Measurements from ENCODE around the gene TUBB6.

Gene TUBB6

GRCh38 chr18:12338382-12338781 lies 30.3 kb downstream of the TUBB6 start:
- DNase-seq (ENCODE audit: low read depth in 2 of 2), result no peak

GRCh38 chr18:12340945-12341660 lies 33.1 kb downstream of the TUBB6 start:
- no peak for DNase-seq (ENCODE audit: low read depth in 2 of 2)

GRCh38 chr18:12342661-12343060 lies 34.6 kb downstream of the TUBB6 start:
- DNase-seq (ENCODE audit: low read depth in 2 of 2), result no peak

DNA sequence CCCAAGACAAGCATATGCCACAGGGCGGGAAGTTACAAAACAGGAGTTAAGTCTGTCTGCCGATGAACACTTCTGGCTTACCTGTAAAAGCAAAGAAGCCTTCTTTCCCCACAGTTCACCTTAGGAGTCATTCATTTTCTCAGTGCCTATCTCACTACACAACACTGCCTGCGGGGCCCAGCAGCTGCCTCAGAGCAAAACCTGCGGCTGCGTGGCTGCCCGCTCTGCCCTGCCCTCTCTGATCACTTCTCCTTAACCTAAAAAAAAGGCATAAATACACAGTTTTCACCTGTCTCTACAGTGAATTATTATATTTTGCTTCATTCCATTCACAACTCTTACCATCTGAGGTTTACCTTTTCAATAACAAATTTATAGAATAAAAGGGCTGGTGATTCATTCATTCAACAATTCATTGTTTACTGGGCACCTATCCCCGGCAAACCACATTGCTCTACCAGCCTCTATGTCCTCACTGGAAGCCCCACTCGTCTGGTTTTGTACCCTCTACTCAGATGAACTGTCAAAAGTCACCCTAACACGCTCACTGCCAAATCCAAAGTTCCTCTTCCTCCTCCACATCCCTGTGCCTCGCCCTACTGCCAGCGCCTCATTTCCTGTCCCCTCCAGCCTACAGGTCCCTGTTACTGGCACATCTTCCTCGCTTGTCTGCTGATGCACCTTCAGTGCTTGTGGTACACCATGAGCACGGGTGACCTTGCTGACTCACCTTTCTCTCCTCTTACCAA lies 37.6 kb downstream of the TUBB6 start:
- no peak for DNase-seq (ENCODE audit: low read depth in 2 of 2)

GRCh38 chr18:12346240-12346565 lies 38.2 kb downstream of the TUBB6 start:
- DNase-seq (ENCODE audit: low read depth in 2 of 2), result no peak

GRCh38 chr18:12347895-12348294 lies 39.9 kb downstream of the TUBB6 start:
- DNase-seq (ENCODE audit: low read depth in 2 of 2), result no peak

DNA sequence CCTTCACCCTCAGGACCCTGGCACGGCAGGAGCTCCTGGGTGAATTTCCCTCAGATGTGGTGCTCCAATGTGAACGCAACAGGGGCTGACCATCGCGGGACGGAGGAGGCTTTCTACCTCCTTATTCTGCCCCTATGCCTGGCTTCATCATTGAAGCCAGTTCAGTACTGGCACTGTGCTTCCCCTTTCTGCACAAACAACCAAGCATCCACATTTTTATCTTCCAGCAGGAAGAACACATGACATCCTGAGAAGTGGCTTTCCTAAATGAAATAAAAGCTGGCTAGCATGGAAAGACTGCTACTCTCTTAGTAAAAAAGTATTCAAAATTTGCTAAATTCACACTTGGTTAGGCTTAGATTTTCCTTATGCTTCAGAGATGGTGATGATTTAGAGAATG lies 44.1 kb downstream of the TUBB6 start:
- no peak for DNase-seq (ENCODE audit: low read depth in 2 of 2)

GRCh38 chr18:12359515-12359927 lies 51.5 kb downstream of the TUBB6 start:
- DNase-seq (ENCODE audit: low read depth in 2 of 2), result no peak

- DNase-seq (ENCODE audit: low read depth in 2 of 2), result no peak
Measured at GRCh38 chr18:12361770-12362378, 53.8 kb downstream of the TUBB6 start.

DNA sequence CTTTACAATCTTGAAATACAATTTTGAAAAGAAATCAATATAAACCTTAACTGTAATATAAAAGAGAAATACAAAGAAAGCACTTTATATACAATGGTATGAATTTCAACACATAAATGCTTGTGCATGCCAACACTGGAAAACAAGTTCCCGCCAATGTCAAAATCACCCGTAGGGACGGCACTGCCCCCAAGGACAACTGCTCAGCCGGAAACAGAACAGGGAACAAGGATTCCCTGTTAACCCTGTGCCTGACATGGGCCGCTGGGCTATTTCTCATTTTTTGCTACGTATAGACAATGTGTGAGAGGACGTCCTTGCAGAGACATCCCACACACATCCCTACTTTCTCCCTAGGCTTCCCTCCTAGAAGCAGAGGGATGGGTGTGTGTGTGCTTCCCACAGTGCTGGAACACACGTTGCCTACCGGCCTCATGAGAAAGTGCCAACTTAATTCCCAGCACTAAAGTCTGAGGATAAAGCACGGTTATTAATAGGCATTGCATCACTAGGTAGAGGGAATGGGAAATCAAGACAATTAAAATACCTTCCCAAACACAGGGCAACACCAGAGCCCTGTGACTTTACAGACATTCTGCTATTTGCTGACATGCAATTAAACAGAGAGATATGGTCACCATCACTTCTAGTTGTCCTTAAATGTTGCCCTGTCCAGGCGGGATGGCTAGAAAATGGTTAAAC lies 54.6 kb downstream of the TUBB6 start:
- no peak for DNase-seq (ENCODE audit: low read depth in 2 of 2)

GRCh38 chr18:12366379-12366778 lies 58.3 kb downstream of the TUBB6 start:
- no peak for DNase-seq (ENCODE audit: low read depth in 2 of 2)

DNA sequence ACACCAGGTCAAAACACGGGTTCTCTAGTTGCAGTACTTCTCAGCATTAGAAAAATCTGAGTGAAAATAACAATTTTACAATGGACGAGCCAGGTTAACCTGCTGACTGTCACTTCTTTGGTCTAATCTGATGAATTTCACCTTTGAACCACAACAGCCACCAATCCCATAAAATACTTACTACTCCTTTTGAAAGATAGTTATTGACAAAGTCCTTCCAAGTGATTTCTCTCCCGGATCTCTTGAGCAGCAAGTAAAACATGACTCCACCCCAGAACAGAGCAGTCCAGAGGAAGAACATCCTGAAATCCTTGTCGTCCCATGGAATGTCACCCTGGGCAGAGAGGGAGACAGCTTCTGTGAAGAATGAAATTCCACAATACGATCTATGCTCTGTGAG lies 58.7 kb downstream of the TUBB6 start:
- DNase-seq (ENCODE audit: low read depth in 2 of 2), result no peak

- no peak for DNase-seq (ENCODE audit: low read depth in 2 of 2)
Measured at GRCh38 chr18:12369211-12369610, 61.2 kb downstream of the TUBB6 start.

- no peak for DNase-seq (ENCODE audit: low read depth in 2 of 2)
Measured at GRCh38 chr18:12371590-12371989, 63.5 kb downstream of the TUBB6 start.

DNA sequence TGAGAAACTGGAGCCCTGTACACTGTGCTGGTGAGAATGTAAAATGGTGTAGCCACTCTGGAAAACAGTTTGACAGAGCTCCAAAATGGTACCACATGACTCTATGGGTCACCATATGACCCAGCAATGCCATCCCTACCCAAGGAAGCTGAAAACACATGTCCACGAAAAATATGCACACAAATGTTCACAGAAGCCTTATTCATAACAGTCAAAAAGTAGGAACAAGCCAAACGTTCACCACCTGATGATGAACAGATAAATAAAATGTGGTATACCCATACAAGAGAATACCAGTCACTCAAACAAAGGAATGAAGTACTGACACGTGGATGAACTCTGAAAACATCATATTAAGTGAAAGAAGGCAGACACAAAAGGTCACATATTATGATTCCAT lies 64.4 kb downstream of the TUBB6 start:
- DNase-seq (ENCODE audit: low read depth in 2 of 2), result no peak

DNA sequence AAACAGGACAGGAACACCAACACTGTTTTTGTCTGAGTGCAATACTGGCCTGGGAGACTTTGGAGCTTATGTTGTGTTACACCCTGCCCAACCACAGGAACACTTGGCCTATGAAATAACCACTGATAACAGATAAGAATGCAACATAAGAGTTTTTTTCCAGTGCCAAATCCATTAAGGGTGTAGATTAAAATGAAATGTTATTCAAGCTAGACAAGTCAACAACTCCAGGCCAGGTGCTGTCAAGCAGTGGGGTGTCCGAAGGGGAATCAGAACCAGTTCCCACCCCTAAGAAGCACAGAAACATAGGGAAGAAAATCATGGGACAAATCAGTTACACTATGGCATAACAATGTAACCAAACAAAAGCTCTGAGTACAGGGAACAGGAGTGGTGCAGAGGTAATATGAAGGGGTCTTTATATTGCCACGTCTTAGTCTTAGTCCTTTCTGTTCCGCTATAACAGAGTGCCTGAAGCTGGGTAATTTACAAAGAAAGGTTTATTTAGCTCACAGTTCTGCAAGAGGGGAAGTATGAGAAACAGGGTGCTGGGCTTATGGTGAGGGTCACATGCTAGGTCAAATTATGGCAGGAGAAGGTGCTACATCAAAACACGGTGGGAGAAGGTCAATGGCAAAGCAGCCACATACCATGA lies 65.2 kb downstream of the TUBB6 start:
- DNase-seq (ENCODE audit: low read depth in 2 of 2), result no peak

DNA sequence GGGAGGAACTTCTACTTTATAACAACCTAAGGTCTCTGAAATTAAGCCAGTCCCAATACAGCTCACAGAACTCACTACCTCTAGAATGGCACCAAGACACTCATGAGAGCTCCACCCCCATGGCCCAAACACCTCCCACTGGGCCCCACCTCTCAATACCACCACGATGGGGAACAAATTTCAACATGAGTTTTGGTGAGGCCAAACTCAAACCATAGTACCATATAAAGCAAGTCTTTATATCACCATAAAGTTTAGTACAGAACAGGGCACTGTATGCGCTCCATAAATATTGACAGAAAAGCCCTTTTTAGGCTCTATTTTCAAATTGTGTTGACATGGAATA lies 65.7 kb downstream of the TUBB6 start:
- no peak for DNase-seq (ENCODE audit: low read depth in 2 of 2)

DNA sequence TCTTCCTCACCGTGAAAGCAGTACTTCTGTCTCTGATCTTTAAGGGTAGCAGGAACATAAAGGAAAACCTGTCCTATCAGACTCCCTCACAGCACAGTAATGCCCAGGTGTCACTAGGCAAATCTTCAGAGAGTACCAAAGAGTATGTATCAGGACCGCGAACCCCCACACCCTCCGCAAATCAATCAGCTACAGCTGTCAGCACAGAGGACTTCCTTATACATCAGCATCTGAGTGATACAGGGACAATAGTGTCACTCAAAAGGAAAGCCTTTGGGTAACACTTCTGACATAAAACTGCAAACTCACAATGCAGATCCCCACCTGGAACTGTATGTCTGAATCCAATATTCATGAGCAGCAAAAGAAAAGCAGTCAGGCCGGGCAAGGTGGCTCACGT lies 66.4 kb downstream of the TUBB6 start:
- no peak for DNase-seq (ENCODE audit: low read depth in 2 of 2)
